Thymus (tissue), 11 donors: ENCODE data around the gene CTNNA2. TPM values are rescaled to one million over a fixed set of nuclear protein-coding genes. Genes with fewer than 3 reads are reported as not detected.

Source experiments
- DNase-seq, 9 donors: peaks; one replicate each; pipeline ENCODE4 v3.0.0-alpha.2; 2013; ENCODE audit warnings: low spot score in 9 of 9, low read depth in 6 of 9, missing footprints in 1 of 9
- H3K27ac ChIP-seq, 2 donors: one replicate each; pipeline ENCODE4 v1.5.1; 2013; ENCODE audit warnings: control low read depth in 1 of 2, low read depth in 1 of 2, low read length in 1 of 2, mild to moderate bottlenecking in 1 of 2, moderate library complexity in 1 of 2
- H3K27me3 ChIP-seq, 2 donors: one replicate each; pipeline ENCODE4 v1.5.1; 2013; ENCODE audit warnings: low read length in 1 of 2; ENCODE audit not compliant: control insufficient read depth in 2 of 2, insufficient read depth in 1 of 2
- H3K36me3 ChIP-seq, 2 donors: one replicate each; pipeline ENCODE4 v1.5.1; 2013; ENCODE audit warnings: low read length in 1 of 2, mild to moderate bottlenecking in 1 of 2, moderate library complexity in 1 of 2; ENCODE audit not compliant: control insufficient read depth in 2 of 2, insufficient read depth in 2 of 2
- H3K4me1 ChIP-seq, 2 donors: one replicate each; pipeline ENCODE4 v1.5.1; 2013; ENCODE audit warnings: low read length in 2 of 2; ENCODE audit not compliant: control insufficient read depth in 2 of 2, insufficient read depth in 2 of 2
- H3K4me3 ChIP-seq, 2 donors: one replicate each; pipeline ENCODE4 v1.5.1; 2013; ENCODE audit warnings: low read length in 2 of 2, control low read depth in 1 of 2, mild to moderate bottlenecking in 1 of 2
- H3K9me3 ChIP-seq, 2 donors: one replicate each; pipeline ENCODE4 v1.5.1; 2013; ENCODE audit warnings: low read length in 1 of 2, mild to moderate bottlenecking in 1 of 2; ENCODE audit not compliant: control insufficient read depth in 2 of 2, insufficient read depth in 1 of 2
- WGBS: extraction: QIAGEN DNeasy Blood & Tissue Kit; methylation state at CpG from one replicate; pipeline ENCODE4 v1.1.7; 2013; 5-methylcytosine and 5-hydroxymethylcytosine counted together
- polyA plus RNA-seq: library from polyadenylated mRNA; stranded (reverse); fragments of 200-250 nt; gene quantifications from one replicate; pipeline ENCODE4 v1.2.3, GENCODE V29; 2013
- total RNA-seq: library from RNA; stranded (reverse); fragments of 120-200 nt; gene quantifications from one replicate; pipeline ENCODE4 v1.2.4, GENCODE V29; 2013
- donor health status: healthy.

The CTNNA2 gene
- total and polyA plus RNA-seq, 2 donors, result 0.16 to 0.19 TPM

GRCh38 chr2:80007777-80008503, 495.1 kb downstream of the CTNNA2 start:
- Histone ChIP-seq H3K27me3 (no peaks in the 10 kb centered on the region), H3K4me3 (no peak overlapping the region), H3K9me3 (no peaks in the 10 kb centered on the region), H3K27ac (no peak overlapping the region), H3K4me1 (no peaks in the 10 kb centered on the region), H3K36me3 (no peaks in the 10 kb centered on the region)
- WGBS, result 38% methylated on average over 5 of the region's 5 CpGs
- DNase-seq, result no peak

DNA sequence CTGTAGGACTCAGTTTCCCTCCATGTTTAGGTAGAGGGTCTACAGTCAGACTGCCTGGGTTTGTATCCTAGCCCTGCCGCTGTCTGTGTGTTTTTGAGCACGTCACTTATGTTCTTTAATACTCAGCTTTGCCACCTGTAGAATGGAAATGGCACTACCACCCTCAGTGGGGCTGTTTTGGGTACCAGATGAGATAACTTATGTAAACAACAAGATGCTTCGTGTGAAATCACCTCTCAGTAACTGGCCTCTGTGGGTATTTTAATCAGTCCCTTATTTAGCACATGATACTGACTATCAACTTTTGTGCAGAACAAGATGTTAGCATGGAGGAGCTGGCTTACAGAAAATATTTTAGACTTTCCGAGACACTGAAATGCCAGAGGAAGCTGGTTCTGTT, 495.7 kb downstream of the CTNNA2 start:
- DNase-seq, result no peak
- no peaks in the 10 kb centered on the region for H3K36me3 ChIP-seq
- no peaks in the 10 kb centered on the region for H3K4me1 ChIP-seq
- H3K27me3 ChIP-seq, result no peaks in the 10 kb centered on the region
- H3K4me3 ChIP-seq, result no peak overlapping the region
- H3K27ac ChIP-seq, result no peak overlapping the region
- WGBS, result 65% methylated on average over 4 of the region's 4 CpGs
- H3K9me3 ChIP-seq, result no peaks in the 10 kb centered on the region

GRCh38 chr2:80009211-80009610, 496.4 kb downstream of the CTNNA2 start:
- Histone ChIP-seq H3K4me1 (no peaks in the 10 kb centered on the region), H3K36me3 (no peaks in the 10 kb centered on the region), H3K27me3 (no peaks in the 10 kb centered on the region), H3K9me3 (no peaks in the 10 kb centered on the region), H3K4me3 (no peak overlapping the region), H3K27ac (no peak overlapping the region)
- DNase-seq, result no peak
- WGBS, result 95% methylated on average over 3 of the region's 3 CpGs

DNA sequence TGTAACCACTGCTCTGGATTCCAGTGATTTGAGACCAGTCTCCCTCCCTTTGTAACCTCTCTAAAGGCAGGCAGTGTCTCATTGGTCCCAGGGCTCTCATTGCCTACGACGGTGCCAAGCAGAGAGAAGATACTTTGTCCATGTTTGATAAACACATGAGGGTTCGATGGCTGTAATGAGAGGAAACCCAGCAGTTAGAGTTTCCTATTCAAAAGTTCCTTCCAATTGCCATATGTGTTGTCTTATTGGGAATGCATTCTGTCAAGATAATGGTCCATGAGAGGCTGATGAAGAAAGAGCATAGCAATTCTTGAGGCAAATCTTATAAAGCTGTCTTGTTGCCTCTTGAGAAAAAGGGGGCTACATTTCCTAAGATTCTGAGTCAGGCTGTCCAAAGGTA, 499.2 kb downstream of the CTNNA2 start:
- H3K4me1 ChIP-seq, result no peaks in the 10 kb centered on the region
- no peak for DNase-seq
- WGBS, result 88% methylated on average over 3 of the region's 3 CpGs
- no peak overlapping the region for H3K4me3 ChIP-seq
- no peaks in the 10 kb centered on the region for H3K36me3 ChIP-seq
- no peaks in the 10 kb centered on the region for H3K27me3 ChIP-seq
- H3K9me3 ChIP-seq, result no peaks in the 10 kb centered on the region
- no peak overlapping the region for H3K27ac ChIP-seq

DNA sequence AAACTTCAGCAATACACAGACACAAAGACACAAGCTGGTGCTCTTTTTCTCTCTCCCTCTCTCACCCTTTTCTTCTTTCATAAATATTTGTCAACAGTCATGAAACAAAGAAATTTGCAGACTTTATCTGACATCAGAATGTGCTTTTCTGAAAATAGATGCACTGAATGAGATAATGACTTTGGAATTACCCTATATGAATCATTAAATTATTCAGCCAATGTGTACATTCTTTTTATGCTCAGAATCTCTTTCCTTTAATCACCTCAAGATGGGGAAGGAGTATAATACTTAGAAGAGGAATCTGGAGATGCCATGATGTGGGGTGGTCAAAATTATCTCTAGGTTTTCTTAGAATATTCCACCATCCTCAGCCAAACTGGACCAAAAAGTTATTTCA, 501.8 kb downstream of the CTNNA2 start:
- H3K27me3 ChIP-seq, result no peaks in the 10 kb centered on the region
- no peak for DNase-seq
- no peaks in the 10 kb centered on the region for H3K4me1 ChIP-seq
- no peak overlapping the region for H3K4me3 ChIP-seq
- H3K9me3 ChIP-seq, result no peaks in the 10 kb centered on the region
- no peaks in the 10 kb centered on the region for H3K36me3 ChIP-seq
- H3K27ac ChIP-seq, result no peak overlapping the region

DNA sequence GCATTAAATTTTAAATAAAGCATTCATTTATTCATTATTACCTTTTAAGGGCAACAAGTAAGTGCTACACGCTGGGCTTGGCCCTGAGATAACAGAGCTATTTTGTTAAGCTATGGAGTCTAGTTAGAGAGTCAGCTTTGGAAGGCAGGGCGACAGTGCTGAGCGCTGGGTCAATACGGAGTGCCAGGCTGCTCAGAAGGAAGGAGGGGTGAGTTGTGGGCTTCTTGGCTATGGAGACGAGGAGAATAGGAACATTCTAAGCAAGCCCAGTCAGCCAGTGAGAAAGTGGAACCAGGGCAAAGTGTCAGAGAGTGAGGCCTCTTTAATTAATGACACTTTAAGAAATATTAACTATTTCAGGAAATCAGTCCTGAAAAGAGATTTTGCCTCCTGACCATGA, 503.3 kb downstream of the CTNNA2 start:
- H3K4me3 ChIP-seq, result no peak overlapping the region
- H3K4me1 ChIP-seq, result no peaks in the 10 kb centered on the region
- DNase-seq, result no peak
- WGBS, result 79% methylated on average over 5 of the region's 5 CpGs
- no peaks in the 10 kb centered on the region for H3K27me3 ChIP-seq
- no peak overlapping the region for H3K27ac ChIP-seq
- no peaks in the 10 kb centered on the region for H3K36me3 ChIP-seq
- no peaks in the 10 kb centered on the region for H3K9me3 ChIP-seq

- no peak overlapping the region for H3K4me3 ChIP-seq
- H3K4me1 ChIP-seq, result no peaks in the 10 kb centered on the region
- no peaks in the 10 kb centered on the region for H3K27me3 ChIP-seq
- no peak overlapping the region for H3K27ac ChIP-seq
- H3K9me3 ChIP-seq, result no peaks in the 10 kb centered on the region
- DNase-seq, result no peak
- no peaks in the 10 kb centered on the region for H3K36me3 ChIP-seq
- WGBS, result 82% methylated on average over 6 of the region's 6 CpGs
These were observed 507.0 kb downstream of the CTNNA2 start for GRCh38 chr2:80019571-80020460.

DNA sequence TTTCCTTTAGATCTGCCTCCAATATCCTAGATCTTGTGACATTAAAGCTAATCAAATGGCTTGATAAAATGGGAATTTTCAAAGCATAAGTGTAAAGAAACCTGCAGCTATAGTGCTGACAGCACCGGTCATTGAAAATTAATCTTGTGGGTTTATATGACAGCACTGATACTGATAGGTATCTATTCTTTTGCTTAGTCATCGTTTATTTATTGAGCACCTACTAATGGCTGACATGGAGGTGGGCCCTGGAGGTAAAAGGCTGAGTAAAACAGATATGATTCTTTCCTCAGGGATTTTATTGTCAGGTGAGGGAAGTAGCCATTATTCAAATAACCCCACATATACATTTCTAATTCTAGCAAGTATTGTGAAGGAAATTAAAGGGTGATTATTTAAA, 509.2 kb downstream of the CTNNA2 start:
- no peaks in the 10 kb centered on the region for H3K9me3 ChIP-seq

DNA sequence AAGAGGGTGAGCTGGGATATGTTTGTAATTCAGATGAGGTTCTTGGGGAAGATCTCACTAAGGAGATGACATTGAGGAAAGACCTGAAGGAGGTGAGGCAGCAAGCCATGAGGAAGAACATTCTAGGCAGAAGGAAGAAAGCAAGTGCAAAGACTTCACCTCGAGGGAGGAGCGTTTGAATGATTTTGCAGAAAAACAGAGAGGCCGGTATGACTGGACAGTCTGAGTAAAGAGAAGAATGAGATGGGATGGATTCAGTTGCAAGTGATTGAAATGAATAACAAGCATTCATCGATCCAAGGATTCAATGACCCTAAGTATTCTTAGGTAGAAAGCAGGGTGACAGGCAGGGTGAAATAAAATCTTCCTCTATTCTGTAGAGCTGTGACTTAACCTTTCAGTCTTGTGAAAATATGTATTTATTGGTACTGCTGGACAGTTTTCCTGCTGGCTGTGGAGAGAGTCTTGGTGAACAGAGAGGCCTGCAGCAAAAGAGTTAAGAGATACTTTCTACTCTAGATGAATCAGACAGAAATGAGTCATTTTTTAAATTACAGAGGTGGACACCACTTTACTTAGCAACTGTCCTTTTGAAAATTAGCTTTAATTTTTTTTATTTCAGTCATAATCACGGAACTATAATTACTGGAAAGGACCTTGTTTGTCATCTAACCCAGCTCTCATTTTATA, 513.3 kb downstream of the CTNNA2 start:
- H3K9me3 ChIP-seq, result no peaks in the 10 kb centered on the region
- no peaks in the 10 kb centered on the region for H3K36me3 ChIP-seq
- H3K27me3 ChIP-seq, result no peaks in the 10 kb centered on the region
- H3K4me3 ChIP-seq, result no peak overlapping the region
- 92% methylated on average over 5 of the region's 5 CpGs for WGBS
- no peak for DNase-seq
- no peaks in the 10 kb centered on the region for H3K4me1 ChIP-seq
- H3K27ac ChIP-seq, result no peak overlapping the region

More for the DNA sequence above, 509.2 kb downstream of the CTNNA2 start:
- Histone ChIP-seq H3K27ac (no peak overlapping the region), H3K36me3 (no peaks in the 10 kb centered on the region), H3K4me1 (no peaks in the 10 kb centered on the region), H3K27me3 (no peaks in the 10 kb centered on the region), H3K4me3 (no peak overlapping the region)
- DNase-seq, result no peak
- 91% methylated on average over 2 of the region's 2 CpGs for WGBS
